ENCODE data around the gene GYPB.
"Not testable (repeated sequence)": the region's sequence is repeated elsewhere in the genome, so short reads cannot be mapped to it uniquely, and the experiment has no call there.

GRCh38 chr4:144031369-144031768 lies 12.2 kb upstream of the GYPB start:
- not testable (repeated sequence) for TF ChIP-seq CTCF, POLR2A, POLR2AphosphoS5 (IDR thresholded peaks at IDR 0.05)
